CD4-positive, alpha-beta T cell treated with Interleukin-6 for 4 hours (primary cell): ENCODE results near the gene AMBRA1.

Source experiments
- DNase-seq: peaks from one replicate; pipeline ENCODE4 v3.0.0-alpha.2; 2020; ENCODE audit warnings: mixed read lengths

The AMBRA1 gene

GRCh38 chr11:46593550-46594373 is at the start of gene AMBRA1:
Gene AMBRA1, minus strand, starts transcription at chr11:46594023. Its CDS starts 45,643 bp downstream, at chr11:46548380.
- DNase-seq: peak; percentile 81

GRCh38 chr11:46643531-46643930 is 49.7 kb upstream of the AMBRA1 start:
- DNase-seq: no peak

- DNase-seq: no peak
Measured at GRCh38 chr11:46642627-46643335, 49.0 kb upstream of the AMBRA1 start.

GRCh38 chr11:46641639-46642038 is 47.8 kb upstream of the AMBRA1 start:
- no peak for DNase-seq

GRCh38 chr11:46640036-46640788 is 46.4 kb upstream of the AMBRA1 start:
- DNase-seq: no peak

- no peak for DNase-seq
Measured at GRCh38 chr11:46639197-46639839, 45.5 kb upstream of the AMBRA1 start.

GRCh38 chr11:46637546-46637945 is 43.7 kb upstream of the AMBRA1 start:
- DNase-seq: no peak

GRCh38 chr11:46635557-46636139 is 41.8 kb upstream of the AMBRA1 start:
- DNase-seq: no peak

GRCh38 chr11:46633291-46634217 is 39.7 kb upstream of the AMBRA1 start:
- DNase-seq: no peak

- no peak for DNase-seq
Measured at GRCh38 chr11:46632502-46632901, 38.7 kb upstream of the AMBRA1 start.

GRCh38 chr11:46631676-46632075 is 37.9 kb upstream of the AMBRA1 start:
- no peak for DNase-seq

- DNase-seq: no peak
Measured at GRCh38 chr11:46630237-46630636, 36.4 kb upstream of the AMBRA1 start.

GRCh38 chr11:46628961-46629360 is 35.1 kb upstream of the AMBRA1 start:
- DNase-seq: no peak

GRCh38 chr11:46625406-46625805 is 31.6 kb upstream of the AMBRA1 start:
- no peak for DNase-seq

GRCh38 chr11:46618837-46619236 is 25.0 kb upstream of the AMBRA1 start:
- DNase-seq: no peak

GRCh38 chr11:46617972-46618314 is 24.1 kb upstream of the AMBRA1 start:
- no peak for DNase-seq

GRCh38 chr11:46617134-46617971 is 23.5 kb upstream of the AMBRA1 start, which contains the start of the genes ATG13 and HARBI1:
Gene ATG13, plus strand, starts transcription at chr11:46617553. Its CDS starts 26,739 bp downstream, at chr11:46644292.
Gene HARBI1, minus strand, starts transcription at chr11:46617227. Its CDS starts 990 bp downstream, at chr11:46616237.
- peak; percentile 92 for DNase-seq

GRCh38 chr11:46616551-46617133 is 22.8 kb upstream of the AMBRA1 start:
- no peak for DNase-seq

GRCh38 chr11:46615756-46616155 is 21.9 kb upstream of the AMBRA1 start:
- no peak for DNase-seq

GRCh38 chr11:46612326-46612725 is 18.5 kb upstream of the AMBRA1 start:
- DNase-seq: no peak
